ENCODE measurements around the gene CPO.

- TF ChIP-seq CTCF (IDR thresholded peaks at IDR 0.05 in 4 of 5, conservative IDR thresholded peaks at IDR 0.05 in 1 of 5) (no peak), POLR2A (IDR thresholded peaks at IDR 0.05) (no peak)
Observed at GRCh38 chr2:206920951-206921350, 18.4 kb upstream of the CPO start.
